ENCODE measurements around the gene TRAPPC4.

DNA sequence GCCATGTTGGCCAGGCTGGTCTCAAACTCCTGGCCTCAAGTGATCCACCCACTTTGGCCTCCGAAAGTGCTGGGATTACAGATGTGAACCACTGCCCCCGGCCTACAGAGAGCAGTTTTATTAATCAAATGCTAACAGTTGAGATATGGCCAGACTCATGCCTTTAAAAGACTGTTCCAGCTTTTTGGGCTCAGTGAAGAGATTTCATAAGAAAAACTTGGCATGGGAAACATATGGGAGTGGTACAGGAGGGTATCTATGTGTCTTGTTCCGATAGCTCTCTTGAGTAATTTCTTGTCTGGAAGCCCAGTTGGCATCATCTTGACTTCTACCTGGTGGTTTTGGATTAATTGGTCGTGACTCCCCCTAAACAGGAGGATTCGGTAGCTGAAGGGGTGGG lies 20.3 kb downstream of the TRAPPC4 start:
- TF ChIP-seq, protein P1, sequence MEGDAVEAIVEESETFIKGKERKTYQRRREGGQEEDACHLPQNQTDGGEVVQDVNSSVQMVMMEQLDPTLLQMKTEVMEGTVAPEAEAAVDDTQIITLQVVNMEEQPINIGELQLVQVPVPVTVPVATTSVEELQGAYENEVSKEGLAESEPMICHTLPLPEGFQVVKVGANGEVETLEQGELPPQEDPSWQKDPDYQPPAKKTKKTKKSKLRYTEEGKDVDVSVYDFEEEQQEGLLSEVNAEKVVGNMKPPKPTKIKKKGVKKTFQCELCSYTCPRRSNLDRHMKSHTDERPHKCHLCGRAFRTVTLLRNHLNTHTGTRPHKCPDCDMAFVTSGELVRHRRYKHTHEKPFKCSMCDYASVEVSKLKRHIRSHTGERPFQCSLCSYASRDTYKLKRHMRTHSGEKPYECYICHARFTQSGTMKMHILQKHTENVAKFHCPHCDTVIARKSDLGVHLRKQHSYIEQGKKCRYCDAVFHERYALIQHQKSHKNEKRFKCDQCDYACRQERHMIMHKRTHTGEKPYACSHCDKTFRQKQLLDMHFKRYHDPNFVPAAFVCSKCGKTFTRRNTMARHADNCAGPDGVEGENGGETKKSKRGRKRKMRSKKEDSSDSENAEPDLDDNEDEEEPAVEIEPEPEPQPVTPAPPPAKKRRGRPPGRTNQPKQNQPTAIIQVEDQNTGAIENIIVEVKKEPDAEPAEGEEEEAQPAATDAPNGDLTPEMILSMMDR (IDR thresholded peaks at IDR 0.05): no peak
- TF ChIP-seq POLR2A (IDR thresholded peaks at IDR 0.05) (no peak), EP300 (IDR thresholded peaks at IDR 0.05) (no peak)
